ENCODE results near the gene SELENOV.
A peak's percentile ranks its signal among the peaks of the same experiment; 100 is the strongest.

GRCh38 chr19:39506944-39507714 lies 7.8 kb upstream of the SELENOV start:
- TF ChIP-seq CTCF (IDR thresholded peaks at IDR 0.05) (no peak), EZH2 (IDR thresholded peaks at IDR 0.05) (peak; percentile 66)
